ENCODE results near the gene MKKS.

DNA sequence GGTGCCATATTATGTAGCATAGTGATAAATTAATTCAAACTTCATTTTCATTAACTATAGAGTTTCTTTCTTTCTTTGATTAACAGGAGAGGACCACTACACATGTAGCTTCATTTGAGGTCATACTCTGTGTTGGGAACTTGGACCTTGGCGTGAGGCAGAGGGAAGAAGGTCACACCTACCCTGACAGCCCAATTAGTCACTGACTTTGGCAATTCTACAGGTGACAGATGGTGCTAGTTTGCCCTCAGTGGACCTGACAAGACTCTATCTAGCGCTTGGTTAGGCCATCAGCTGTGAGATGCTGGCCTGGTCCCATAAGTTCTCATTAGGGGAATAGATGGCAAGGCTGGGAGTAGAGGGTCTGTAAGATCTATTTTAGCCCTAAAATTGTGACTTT lies 15.2 kb upstream of the MKKS start:
- TF ChIP-seq, protein P1, sequence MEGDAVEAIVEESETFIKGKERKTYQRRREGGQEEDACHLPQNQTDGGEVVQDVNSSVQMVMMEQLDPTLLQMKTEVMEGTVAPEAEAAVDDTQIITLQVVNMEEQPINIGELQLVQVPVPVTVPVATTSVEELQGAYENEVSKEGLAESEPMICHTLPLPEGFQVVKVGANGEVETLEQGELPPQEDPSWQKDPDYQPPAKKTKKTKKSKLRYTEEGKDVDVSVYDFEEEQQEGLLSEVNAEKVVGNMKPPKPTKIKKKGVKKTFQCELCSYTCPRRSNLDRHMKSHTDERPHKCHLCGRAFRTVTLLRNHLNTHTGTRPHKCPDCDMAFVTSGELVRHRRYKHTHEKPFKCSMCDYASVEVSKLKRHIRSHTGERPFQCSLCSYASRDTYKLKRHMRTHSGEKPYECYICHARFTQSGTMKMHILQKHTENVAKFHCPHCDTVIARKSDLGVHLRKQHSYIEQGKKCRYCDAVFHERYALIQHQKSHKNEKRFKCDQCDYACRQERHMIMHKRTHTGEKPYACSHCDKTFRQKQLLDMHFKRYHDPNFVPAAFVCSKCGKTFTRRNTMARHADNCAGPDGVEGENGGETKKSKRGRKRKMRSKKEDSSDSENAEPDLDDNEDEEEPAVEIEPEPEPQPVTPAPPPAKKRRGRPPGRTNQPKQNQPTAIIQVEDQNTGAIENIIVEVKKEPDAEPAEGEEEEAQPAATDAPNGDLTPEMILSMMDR (IDR thresholded peaks at IDR 0.05): no peak
- no peak for TF ChIP-seq POLR2A (IDR thresholded peaks at IDR 0.05)
